ENCODE data around the gene MYG1.

- TF ChIP-seq CTCF (IDR thresholded peaks at IDR 0.05; ENCODE audit: low read length) (no peak), EZH2 (optimal IDR thresholded peaks at IDR 0.05; ENCODE audit: low read depth, low read length) (no peak), EZH2phosphoT487 (IDR thresholded peaks at IDR 0.05; ENCODE audit: low read length) (no peak)
Measured at GRCh38 chr12:53279888-53280498, 19.5 kb upstream of the MYG1 start.
